HG03575 (cell line): ENCODE measurements around the gene QSOX1.

Source experiments
- ATAC-seq: cut with Tn5 transposase; IDR thresholded peaks from one replicate; pipeline ENCODE4 v1.9.1; 2021; ENCODE audit not compliant: unreplicated experiment, insufficient number of reproducible peaks, low FRiP score; ENCODE audit errors: extremely low read depth

Gene QSOX1

DNA sequence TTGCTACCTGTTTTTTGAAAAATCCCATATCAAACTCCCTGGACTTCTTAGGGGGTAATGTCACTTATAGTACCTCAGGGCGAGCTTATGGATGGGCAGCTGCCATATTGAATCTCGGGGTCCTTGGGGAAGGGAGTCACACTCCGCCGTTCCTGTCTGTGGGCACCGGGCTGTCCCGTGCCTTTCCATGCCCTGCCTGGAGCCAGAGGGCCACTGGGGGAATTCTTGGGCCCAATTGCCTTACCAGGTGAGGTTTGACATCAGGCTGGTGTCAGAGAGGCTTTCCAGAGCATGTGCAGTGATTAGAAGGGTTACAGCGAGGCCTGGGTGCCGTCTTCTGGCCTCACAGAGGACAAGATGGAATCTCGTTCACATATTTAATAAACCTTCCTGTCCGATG lies 28.8 kb downstream of the QSOX1 start:
- no peak for ATAC-seq

- ATAC-seq: no peak
Observed at GRCh38 chr1:180184041-180184440, 29.4 kb downstream of the QSOX1 start.

DNA sequence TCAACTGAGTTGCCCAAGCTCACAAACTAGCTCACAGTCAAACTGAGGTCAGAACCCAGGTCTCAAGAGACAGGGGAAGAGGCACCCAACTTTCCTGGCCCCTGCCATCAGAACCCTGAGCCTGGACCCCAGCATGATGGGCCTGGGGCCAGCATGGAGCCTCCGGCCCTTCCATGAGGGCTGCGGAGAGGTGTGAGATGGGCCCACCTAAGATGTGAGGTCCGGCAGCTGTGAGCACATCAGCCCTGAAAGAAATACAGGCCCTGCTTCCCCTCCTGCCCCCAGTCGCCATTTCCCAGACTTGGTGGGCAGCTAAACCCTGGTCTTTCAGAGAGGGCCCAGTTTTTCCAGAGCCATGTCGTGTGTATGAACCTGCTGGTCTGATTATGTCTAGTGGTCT lies 30.6 kb downstream of the QSOX1 start:
- ATAC-seq: no peak

GRCh38 chr1:180185971-180186645 lies 31.4 kb downstream of the QSOX1 start:
- ATAC-seq: no peak

- no peak for ATAC-seq
Observed at GRCh38 chr1:180186831-180187230, 32.2 kb downstream of the QSOX1 start.

DNA sequence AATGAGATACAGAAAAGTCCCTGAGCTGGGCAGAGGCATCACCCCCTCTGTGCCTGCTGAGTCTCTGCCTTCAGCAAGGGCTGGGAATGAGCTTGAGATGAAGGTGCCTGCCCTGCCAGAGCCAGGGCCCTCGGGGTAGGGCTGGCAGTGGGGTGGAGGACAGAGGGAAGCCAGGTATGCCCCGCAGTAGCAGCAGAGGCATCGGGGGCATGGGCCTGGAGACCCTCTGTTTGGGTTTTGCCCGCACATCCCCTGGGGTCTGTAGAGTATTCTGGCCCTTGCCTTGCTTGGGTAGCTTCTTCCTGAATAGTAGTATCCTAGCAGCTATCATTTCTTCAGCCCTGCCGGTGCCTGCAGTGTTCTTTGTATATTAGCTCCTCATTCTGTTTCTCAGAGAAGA lies 33.0 kb downstream of the QSOX1 start:
- no peak for ATAC-seq

DNA sequence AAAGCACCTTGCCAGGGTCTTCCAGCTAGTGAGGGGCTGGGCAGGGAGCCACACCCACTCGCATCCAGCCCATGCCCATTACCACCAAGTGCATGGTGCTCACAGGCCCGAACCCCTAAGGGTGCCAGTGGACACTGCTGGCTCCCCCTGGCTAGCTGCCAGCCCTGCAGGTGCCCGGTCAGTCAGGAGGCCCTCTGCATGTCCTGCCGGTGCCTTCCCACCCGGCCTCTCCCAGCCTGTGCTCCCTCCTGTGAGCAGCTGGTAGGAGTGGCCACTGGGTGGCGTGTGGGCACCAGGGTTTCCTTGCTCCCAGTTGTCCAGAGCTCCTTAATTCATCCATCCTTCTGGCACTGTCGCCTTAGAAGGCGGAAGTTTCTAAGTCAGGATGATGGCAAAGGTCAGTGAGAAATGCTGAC lies 33.4 kb downstream of the QSOX1 start:
- no peak for ATAC-seq

GRCh38 chr1:180188684-180189175 lies 34.1 kb downstream of the QSOX1 start:
- no peak for ATAC-seq

DNA sequence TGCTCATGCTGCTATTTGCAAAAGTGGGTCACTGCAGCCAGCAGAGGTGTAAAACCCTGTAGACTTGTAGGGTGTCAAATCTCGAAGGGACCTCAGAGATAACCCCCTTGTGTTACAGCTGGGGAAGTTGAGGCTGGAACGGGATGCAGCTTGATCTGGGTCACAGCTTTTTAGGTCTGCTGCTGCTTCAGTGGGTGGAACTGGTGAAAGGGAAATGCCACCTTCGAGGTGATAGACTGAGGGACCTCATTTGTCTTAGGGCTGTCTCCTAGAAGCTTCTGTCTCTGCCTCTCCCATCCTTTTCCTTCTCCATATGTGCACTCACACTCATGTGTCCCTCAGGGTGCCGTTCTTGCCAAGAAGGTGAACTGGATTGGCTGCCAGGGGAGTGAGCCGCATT lies 35.4 kb downstream of the QSOX1 start:
- ATAC-seq: no peak

DNA sequence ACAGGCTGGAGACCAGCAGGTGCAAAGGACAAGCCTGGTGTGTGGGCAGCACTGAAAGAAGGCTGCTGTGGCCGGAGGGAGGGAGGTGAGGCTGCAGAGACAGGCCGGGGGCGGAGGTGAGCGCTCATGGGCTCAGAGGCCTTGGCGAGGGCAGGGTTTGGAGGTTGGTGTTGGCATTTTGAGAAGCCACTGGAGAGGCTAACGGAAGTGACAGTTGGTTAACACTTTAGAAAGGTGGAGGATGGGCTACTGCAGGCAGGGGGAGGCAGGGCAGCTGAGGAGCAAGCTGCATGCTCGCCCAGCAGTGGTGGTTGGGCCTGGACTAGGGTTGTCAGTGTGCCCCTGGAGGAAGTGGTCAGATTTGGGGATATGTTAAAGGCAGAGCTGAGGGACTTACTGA lies 37.5 kb downstream of the QSOX1 start:
- ATAC-seq: no peak

GRCh38 chr1:180193141-180194047 lies 38.7 kb downstream of the QSOX1 start:
- ATAC-seq: no peak

- ATAC-seq: no peak
Observed at GRCh38 chr1:180194048-180194425, 39.4 kb downstream of the QSOX1 start.

- no peak for ATAC-seq
Observed at GRCh38 chr1:180194546-180195207, 40.0 kb downstream of the QSOX1 start.

GRCh38 chr1:180195401-180195800 lies 40.7 kb downstream of the QSOX1 start:
- ATAC-seq: no peak

DNA sequence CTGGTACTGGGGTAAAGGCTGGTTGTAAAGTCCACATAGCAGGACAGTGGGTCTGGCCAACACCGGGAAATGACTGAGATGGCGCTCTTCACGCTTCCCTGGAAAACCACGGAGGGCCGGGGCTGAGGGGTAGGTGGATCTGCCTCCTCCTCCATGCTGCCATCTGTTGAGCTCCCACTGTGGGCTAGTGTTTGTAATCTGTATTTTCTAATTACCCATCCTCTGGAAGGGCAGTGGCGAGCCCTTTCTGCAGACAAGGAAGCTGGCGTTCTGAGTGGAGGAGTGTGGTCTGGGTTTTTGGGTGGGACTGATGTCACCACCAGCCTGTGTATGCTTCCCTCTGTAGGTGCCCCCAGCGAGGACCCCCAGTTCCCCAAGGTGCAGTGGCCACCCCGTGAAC lies 41.2 kb downstream of the QSOX1 start:
- no peak for ATAC-seq

GRCh38 chr1:180196436-180197003 lies 41.9 kb downstream of the QSOX1 start:
- no peak for ATAC-seq

GRCh38 chr1:180197231-180197630 lies 42.6 kb downstream of the QSOX1 start:
- no peak for ATAC-seq

GRCh38 chr1:180198196-180198595 lies 43.5 kb downstream of the QSOX1 start:
- ATAC-seq: no peak

GRCh38 chr1:180198611-180199010 lies 43.9 kb downstream of the QSOX1 start:
- ATAC-seq: no peak
